GM19239 (cell line): ENCODE data around the gene AK9.
"Not testable (repeated sequence)": the region's sequence is repeated elsewhere in the genome, so short reads cannot be mapped to it uniquely, and the experiment has no call there.

Experiments
- DNase-seq: peaks from one replicate; pipeline ENCODE4 v3.0.0; 2011; ENCODE audit warnings: low spot score; ENCODE audit not compliant: insufficient read length
- FAIRE-seq: peaks from 2 replicates; lab custom pipeline; 2011; peaks lifted over from hg19 to GRCh38; lab: Jason Lieb, UNC

AK9 gene

GRCh38 chr6:109519647-109520046 is 171.4 kb downstream of the AK9 start:
- not testable (repeated sequence) for DNase-seq, FAIRE-seq

DNA sequence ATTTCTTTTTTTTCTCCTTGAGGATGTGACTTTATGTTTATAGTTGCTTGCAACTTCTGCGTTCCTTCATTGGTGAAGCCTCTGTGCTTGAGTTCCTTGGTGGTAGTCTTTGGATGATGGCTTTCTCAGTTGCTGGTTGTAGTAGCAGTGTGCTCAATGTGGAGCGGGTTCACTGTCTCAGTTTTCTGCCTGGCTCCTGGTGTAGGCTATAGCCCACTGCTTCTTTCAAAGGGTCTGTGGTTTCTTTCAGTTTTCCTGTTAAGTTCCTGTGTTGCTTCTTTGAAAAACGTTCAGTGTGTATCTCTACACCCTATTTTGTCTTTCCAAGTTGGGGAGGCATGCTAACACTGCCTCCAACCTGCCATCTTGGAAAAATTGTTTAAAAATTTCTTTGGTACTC is 174.1 kb downstream of the AK9 start:
- DNase-seq: no peak
- no peak for FAIRE-seq

DNA sequence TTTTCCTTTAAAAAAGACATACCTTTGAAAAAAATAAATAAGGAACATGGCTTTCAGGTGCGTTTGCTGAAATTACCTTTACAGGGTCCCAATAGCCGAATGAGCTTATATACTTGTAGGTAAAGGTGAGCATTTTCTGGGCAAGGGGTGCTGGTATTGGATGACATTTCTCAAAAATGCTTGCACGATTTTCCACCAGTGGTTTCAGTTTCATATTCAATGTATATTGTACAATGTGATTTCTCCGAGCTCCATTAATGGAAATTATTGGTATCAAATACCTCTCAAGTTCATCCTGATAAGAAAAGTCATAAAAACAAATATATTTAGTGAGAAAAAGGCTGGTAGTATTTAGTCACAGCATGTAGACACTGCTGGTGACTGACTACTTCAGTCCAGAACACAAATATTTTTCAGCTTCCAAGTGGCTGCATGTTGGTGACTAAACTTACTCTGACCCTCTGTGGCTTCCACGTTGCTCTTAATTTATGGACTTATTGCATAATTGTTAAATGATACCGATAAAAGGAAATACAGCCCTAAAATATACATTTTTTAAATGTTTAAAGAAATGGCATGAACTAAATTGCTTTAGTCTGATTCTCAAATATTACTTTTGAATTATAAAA is 175.1 kb downstream of the AK9 start:
- no peak for FAIRE-seq
- DNase-seq: no peak

GRCh38 chr6:109514946-109515345 is 176.1 kb downstream of the AK9 start:
- FAIRE-seq: no peak

DNA sequence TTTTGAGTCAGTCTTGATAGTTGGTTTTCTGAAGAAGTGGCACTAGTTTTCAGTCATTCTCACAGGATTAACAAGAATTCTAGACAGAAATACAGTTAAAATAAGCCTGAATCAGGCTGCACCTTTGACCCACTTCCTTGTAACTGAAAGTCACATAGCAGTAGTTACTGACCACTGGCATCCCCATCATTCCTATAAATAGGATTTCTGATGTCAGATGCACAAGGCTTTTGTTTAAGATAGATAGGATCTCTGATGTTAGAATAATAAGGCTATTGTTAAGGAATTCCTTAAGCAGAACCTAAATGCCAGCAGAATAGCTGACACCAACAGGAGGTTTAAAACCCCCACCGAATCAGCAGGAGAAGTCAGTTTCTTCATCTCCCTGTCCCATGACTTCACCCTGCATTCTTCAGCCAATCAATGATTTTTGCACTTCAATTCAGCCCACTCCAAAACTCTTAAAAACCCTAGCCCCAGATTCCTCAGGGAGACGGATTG is 177.4 kb downstream of the AK9 start:
- FAIRE-seq (no peak), DNase-seq (no peak)

More at GRCh38 chr6:109514946-109515345, 176.1 kb downstream of the AK9 start:
- no peak for DNase-seq

- FAIRE-seq (no peak), DNase-seq (no peak)
These were observed 178.7 kb downstream of the AK9 start for GRCh38 chr6:109512271-109512817.

- FAIRE-seq (no peak), DNase-seq (no peak)
These were observed 179.2 kb downstream of the AK9 start for GRCh38 chr6:109511832-109512231.

GRCh38 chr6:109510358-109510757 is 180.6 kb downstream of the AK9 start:
- DNase-seq: no peak
- FAIRE-seq: no peak

GRCh38 chr6:109508166-109508860 is 182.7 kb downstream of the AK9 start:
- FAIRE-seq (no peak), DNase-seq (no peak)

DNA sequence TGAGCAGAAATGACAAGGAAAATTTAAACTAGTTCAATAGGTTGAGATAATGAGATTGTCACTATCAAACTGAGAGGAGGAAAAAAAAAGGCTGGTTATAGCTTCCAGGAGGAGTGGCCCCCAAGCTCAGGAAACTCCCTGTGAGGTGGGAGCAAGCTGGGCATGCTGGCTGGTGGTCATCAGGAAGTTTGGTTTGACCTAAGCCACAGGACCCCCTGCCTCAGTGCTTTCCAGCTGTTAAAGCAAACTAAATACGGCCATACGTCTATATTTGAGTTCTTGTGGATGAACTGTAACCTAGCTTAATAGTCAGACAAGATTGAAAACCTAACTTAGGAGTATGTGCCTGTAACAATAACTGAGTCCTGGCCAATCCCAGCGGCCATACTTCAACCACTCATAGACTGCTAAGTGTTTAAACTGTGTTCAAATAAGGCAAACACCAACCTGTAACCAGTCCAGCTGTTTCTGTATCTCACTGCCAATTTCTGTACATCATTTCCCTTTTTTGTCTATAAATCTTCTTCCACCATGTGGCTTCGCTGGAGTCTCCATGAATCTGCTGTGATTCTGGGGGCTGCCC is 183.4 kb downstream of the AK9 start:
- no peak for DNase-seq
- FAIRE-seq: no peak

GRCh38 chr6:109506841-109507240 is 184.2 kb downstream of the AK9 start:
- FAIRE-seq: no peak
- no peak for DNase-seq

GRCh38 chr6:109506314-109506713 is 184.7 kb downstream of the AK9 start:
- FAIRE-seq (no peak), DNase-seq (no peak)

DNA sequence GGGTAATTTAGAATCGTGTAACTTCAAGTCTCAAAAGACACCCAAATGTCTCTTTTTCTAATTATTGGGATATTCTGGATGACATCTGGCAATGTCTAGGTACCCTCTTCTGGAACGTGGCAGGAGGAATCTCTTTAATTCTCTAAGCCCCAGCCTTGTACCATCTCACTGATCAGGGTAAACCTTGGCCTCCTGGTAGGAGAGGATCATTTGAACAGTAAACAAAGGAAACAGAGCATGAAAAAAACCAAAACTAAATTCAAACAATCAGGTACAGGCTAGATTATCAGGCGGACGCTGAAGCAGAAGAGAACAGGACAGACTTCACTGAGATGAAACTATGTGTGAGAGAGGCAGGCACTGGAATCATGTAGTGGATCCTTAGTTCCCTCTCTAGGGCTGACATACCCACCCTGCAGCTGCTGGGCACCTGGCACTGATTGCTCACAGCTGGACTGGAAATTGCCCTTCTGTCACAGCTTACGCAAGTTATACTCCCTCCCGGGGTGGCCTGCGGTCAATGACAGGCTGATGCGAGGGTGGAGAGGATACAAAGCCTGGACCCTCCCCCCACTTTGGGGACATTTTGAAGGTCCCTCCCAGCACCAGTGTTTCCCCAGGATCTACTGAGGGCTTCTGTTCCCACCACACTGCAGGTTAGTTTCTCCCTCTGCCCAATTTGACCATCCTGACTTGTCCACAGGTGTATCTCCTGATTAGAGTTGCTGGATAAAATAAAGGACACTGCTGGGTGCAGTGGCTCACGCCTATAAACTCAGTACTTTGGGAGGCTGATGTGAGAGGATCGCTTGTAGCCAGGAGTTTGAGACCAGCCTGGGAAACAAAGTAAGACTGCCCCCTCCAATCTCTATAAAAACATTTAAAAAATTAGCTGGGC is 187.4 kb downstream of the AK9 start:
- no peak for DNase-seq
- no peak for FAIRE-seq

- FAIRE-seq (no peak), DNase-seq (no peak)
These were observed 192.1 kb downstream of the AK9 start for GRCh38 chr6:109498936-109499335.

- DNase-seq (no peak), FAIRE-seq (no peak)
These were observed 192.9 kb downstream of the AK9 start for GRCh38 chr6:109498052-109498451.

GRCh38 chr6:109496036-109496772 is 194.8 kb downstream of the AK9 start:
- DNase-seq: no peak
- no peak for FAIRE-seq

- no peak for FAIRE-seq
- DNase-seq: no peak
These were observed 197.1 kb downstream of the AK9 start for GRCh38 chr6:109493865-109494264.

DNA sequence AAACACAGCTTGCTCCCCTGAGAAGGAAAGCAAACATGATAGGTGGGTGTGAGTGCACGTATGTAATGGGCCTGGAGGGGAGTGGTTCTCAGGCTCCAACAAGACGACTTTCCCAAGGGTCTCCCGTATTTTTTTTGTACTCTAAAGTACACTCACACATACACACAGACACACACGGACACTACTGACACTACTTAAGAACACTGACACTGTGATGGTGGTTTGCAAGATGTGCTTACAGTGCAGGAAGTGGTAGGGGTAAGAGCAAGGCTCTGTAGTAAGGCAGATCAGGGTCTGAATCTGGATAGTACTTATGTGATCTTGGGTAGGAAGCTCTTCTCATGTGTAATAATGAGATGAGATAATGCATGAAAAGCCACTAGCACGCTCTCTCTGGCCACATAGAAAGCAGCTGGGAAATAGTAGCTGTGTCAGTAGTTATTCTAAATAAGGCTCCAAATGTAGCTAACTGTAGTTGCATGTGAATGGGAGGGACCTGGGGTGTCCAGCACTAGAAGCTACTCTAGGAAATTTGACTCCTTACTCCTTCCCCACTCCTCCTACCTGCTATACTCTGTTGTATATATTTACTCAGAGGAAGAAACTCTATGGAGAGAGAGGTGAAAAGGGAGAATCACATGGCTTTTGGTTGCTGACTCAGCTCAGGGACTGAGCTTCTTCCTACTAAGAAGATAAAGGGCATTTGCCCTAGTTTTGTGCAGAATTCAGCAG is 199.6 kb downstream of the AK9 start:
- FAIRE-seq: no peak
- no peak for DNase-seq

GRCh38 chr6:109490713-109491112 is 200.3 kb downstream of the AK9 start:
- DNase-seq (no peak), FAIRE-seq (no peak)
